ENCODE results near the gene GNE. TPM values are rescaled to one million over a fixed set of nuclear protein-coding genes. Genes with fewer than 3 reads are reported as not detected.
"Not testable (repeated sequence)": the region's sequence is repeated elsewhere in the genome, so short reads cannot be mapped to it uniquely, and the experiment has no call there.

The GNE gene
- total RNA-seq, 1 donor from 2014 or later: 25.2 TPM

- H4K20me1 ChIP-seq (ENCODE audit: low read depth): peaks cover 19% of the 10 kb centered on the region
- no peak overlapping the region for H3K27ac Mint-ChIP-seq
- H3K4me1 Mint-ChIP-seq: no peaks in the 10 kb centered on the region
Measured at GRCh38 chr9:36250079-36250478, 8.2 kb downstream of the GNE start.

GRCh38 chr9:36249189-36249588 lies 9.1 kb downstream of the GNE start:
- Histone ChIP-seq H3K27me3 (no peaks in the 10 kb centered on the region), H3K4me3 (no peak overlapping the region), H3F3A (ENCODE audit: low read depth) (no peaks in the 10 kb centered on the region), H3K27ac (no peak overlapping the region), H3K9ac (no peak overlapping the region), H3K4me2 (no peak overlapping the region), H2AFZ (replicated peaks) (no peak overlapping the region), H3K4me1 (no peaks in the 10 kb centered on the region), H3K36me3 (peaks cover 8% of the 10 kb centered on the region), H3K79me2 (ENCODE audit: low read depth) (peaks cover 57% of the 10 kb centered on the region), H3K9me3 (ENCODE audit: low read depth) (no peaks in the 10 kb centered on the region), H4K20me1 (ENCODE audit: low read depth) (peaks cover 19% of the 10 kb centered on the region)
- TF ChIP-seq EZH2phosphoT487 (IDR thresholded peaks at IDR 0.05): no peak
- no peak for TF ChIP-seq CTCF (IDR thresholded peaks at IDR 0.05)
- TF ChIP-seq EZH2 (IDR thresholded peaks at IDR 0.05): no peak
- Mint-ChIP-seq H3K9me3 (no peaks in the 10 kb centered on the region), H3K4me3 (no peak overlapping the region), H3K4me1 (no peaks in the 10 kb centered on the region), H3K27me3 (ENCODE audit: insufficient read depth, low read depth) (peaks cover 2% of the 10 kb centered on the region), H3K36me3 (peaks cover 5% of the 10 kb centered on the region), H3K27ac (no peak overlapping the region)
- DNase-seq (ENCODE audit: low spot score): no peak

More at GRCh38 chr9:36250079-36250478, 8.2 kb downstream of the GNE start:
- Histone ChIP-seq H3K4me2 (no peak overlapping the region), H3K9ac (no peak overlapping the region), H3K27me3 (no peaks in the 10 kb centered on the region), H3K4me1 (no peaks in the 10 kb centered on the region), H3K4me3 (no peak overlapping the region), H3K36me3 (peaks cover 8% of the 10 kb centered on the region), H3K27ac (no peak overlapping the region), H3F3A (ENCODE audit: low read depth) (no peaks in the 10 kb centered on the region), H2AFZ (replicated peaks) (no peak overlapping the region), H3K9me3 (ENCODE audit: low read depth) (no peaks in the 10 kb centered on the region), H3K79me2 (ENCODE audit: low read depth) (peaks cover 66% of the 10 kb centered on the region)
- Mint-ChIP-seq H3K9me3 (no peaks in the 10 kb centered on the region), H3K4me3 (no peak overlapping the region), H3K36me3 (peaks cover 4% of the 10 kb centered on the region), H3K27me3 (ENCODE audit: insufficient read depth, low read depth) (peaks cover 2% of the 10 kb centered on the region)
- no peak for DNase-seq (ENCODE audit: low spot score)
- TF ChIP-seq EZH2phosphoT487 (IDR thresholded peaks at IDR 0.05) (no peak), CTCF (IDR thresholded peaks at IDR 0.05) (no peak), EZH2 (IDR thresholded peaks at IDR 0.05) (no peak)

GRCh38 chr9:36248061-36248460 lies 10.2 kb downstream of the GNE start:
- DNase-seq (ENCODE audit: low spot score): peak; percentile 7
- H3K4me1 ChIP-seq; H3K9me3 Mint-ChIP-seq; H3K4me1 Mint-ChIP-seq; H3K4me3 ChIP-seq; H3K9ac ChIP-seq; H3K27me3 ChIP-seq; H3K27me3 Mint-ChIP-seq (ENCODE audit: insufficient read depth, low read depth); H3K27ac ChIP-seq; H3K9me3 ChIP-seq (ENCODE audit: low read depth); H3K27ac Mint-ChIP-seq; H3F3A ChIP-seq (ENCODE audit: low read depth); H3K4me2 ChIP-seq; H2AFZ ChIP-seq (replicated peaks); H3K36me3 ChIP-seq; H3K4me3 Mint-ChIP-seq: not testable (repeated sequence)
- Histone ChIP-seq H3K79me2 (ENCODE audit: low read depth) (peaks cover 47% of the 10 kb centered on the region), H4K20me1 (ENCODE audit: low read depth) (peaks cover 15% of the 10 kb centered on the region)
- TF ChIP-seq CTCF (IDR thresholded peaks at IDR 0.05): peak; percentile 32
- H3K36me3 Mint-ChIP-seq: peaks cover 10% of the 10 kb centered on the region

- H3K4me3 ChIP-seq: no peak overlapping the region
- H2AFZ ChIP-seq (replicated peaks): no peak overlapping the region
- peaks cover 41% of the 10 kb centered on the region for H3K79me2 ChIP-seq (ENCODE audit: low read depth)
- H3K4me1 Mint-ChIP-seq: no peaks in the 10 kb centered on the region
- no peaks in the 10 kb centered on the region for H3K27me3 ChIP-seq
- peaks cover 8% of the 10 kb centered on the region for H3K36me3 ChIP-seq
- H3K27ac Mint-ChIP-seq: no peak overlapping the region
- peaks cover 15% of the 10 kb centered on the region for H4K20me1 ChIP-seq (ENCODE audit: low read depth)
- H3K27me3 Mint-ChIP-seq (ENCODE audit: insufficient read depth, low read depth): no peaks in the 10 kb centered on the region
- no peaks in the 10 kb centered on the region for H3K9me3 ChIP-seq (ENCODE audit: low read depth)
- no peaks in the 10 kb centered on the region for H3K4me1 ChIP-seq
- no peak overlapping the region for H3K9ac ChIP-seq
- no peak overlapping the region for H3K4me2 ChIP-seq
- H3K27ac ChIP-seq: no peak overlapping the region
- H3K9me3 Mint-ChIP-seq: no peaks in the 10 kb centered on the region
- TF ChIP-seq EZH2phosphoT487 (IDR thresholded peaks at IDR 0.05) (no peak), CTCF (IDR thresholded peaks at IDR 0.05) (no peak), EZH2 (IDR thresholded peaks at IDR 0.05) (no peak)
- no peak overlapping the region for H3K4me3 Mint-ChIP-seq
- no peaks in the 10 kb centered on the region for H3F3A ChIP-seq (ENCODE audit: low read depth)
- no peak for DNase-seq (ENCODE audit: low spot score)
- peaks cover 11% of the 10 kb centered on the region for H3K36me3 Mint-ChIP-seq
Measured at GRCh38 chr9:36247356-36247755, 10.9 kb downstream of the GNE start.

All from neural progenitor cell (in vitro differentiated cells).